Transverse colon (tissue), 4 donors: ENCODE data around the gene GJA1.

ENCODE experiments used
- CTCF ChIP-seq, 5 experiments: fragments of 200-600 bp in 3 of 5; fragments of 450-650 bp in 2 of 5; sonication (generic) in 3 of 5; IDR thresholded peaks; 1 replicate in 2 of 5; 2 replicates in 3 of 5; pipeline ENCODE4 v1.5.1; 2016 to 2017; ENCODE audit warnings: antibody characterized with exemption in 5 of 5, inconsistent platforms in 3 of 5, mild to moderate bottlenecking in 2 of 5, moderate library complexity in 1 of 5
- POLR2A ChIP-seq: fragments of 450-650 bp; IDR thresholded peaks from one replicate; pipeline ENCODE4 v1.6.1; 2016; ENCODE audit warnings: antibody characterized with exemption, mild to moderate bottlenecking, moderate library complexity
- POLR2AphosphoS5 ChIP-seq, 3 donors: sonication (generic); formaldehyde crosslinking; IDR thresholded peaks; one replicate each; pipeline ENCODE4 v1.6.1; 2016; ENCODE audit warnings: antibody characterized with exemption in 3 of 3

- TF ChIP-seq POLR2A: no peak
- TF ChIP-seq CTCF (IDR thresholded peaks at IDR 0.05): no peak
- TF ChIP-seq POLR2AphosphoS5 (IDR thresholded peaks at IDR 0.05): no peak
These were observed 3.4 kb downstream of the GJA1 start for GRCh38 chr6:121438869-121439268.
